ENCODE data around the gene CAMK1G. TPM values are rescaled to one million over a fixed set of nuclear protein-coding genes. Genes with fewer than 3 reads are reported as not detected.

The CAMK1G gene
- total RNA-seq, 1 experiment from 2014 or later = not detected

GRCh38 chr1:209612646-209613399, 29.3 kb downstream of the CAMK1G start:
- POLR2A ChIA-PET = interaction anchor here (0.7 to 9.6 kb wide), 7 partner anchors 11 to 78 kb away, joined by 3 to 69 read pairs (median 10); partner anchors contain the start of gene LAMB3
- no peak overlapping the region for H3K4me3 Mint-ChIP-seq (ENCODE audit: unreplicated experiment)
- H3K9me3 Mint-ChIP-seq (ENCODE audit: unreplicated experiment) = no peaks in the 10 kb centered on the region
- CTCF ChIA-PET = interaction anchor here (0.6 to 15.2 kb wide), 15 partner anchors 9 to 185 kb away, joined by 3 to 403 read pairs (median 4); no protein-coding TSS in a partner anchor
- no peak overlapping the region for H3K27ac Mint-ChIP-seq (ENCODE audit: low read depth, unreplicated experiment)
- H3K36me3 Mint-ChIP-seq (ENCODE audit: insufficient read depth, unreplicated experiment) = peaks cover 68% of the 10 kb centered on the region
- peak; percentile 57 for DNase-seq (ENCODE audit: unreplicated experiment)
- H3K4me1 Mint-ChIP-seq (ENCODE audit: insufficient read depth, unreplicated experiment) = peaks cover 14% of the 10 kb centered on the region
- intact Hi-C loops (cut with micrococcal nuclease) = no loop called here
- TF ChIP-seq, protein P1, sequence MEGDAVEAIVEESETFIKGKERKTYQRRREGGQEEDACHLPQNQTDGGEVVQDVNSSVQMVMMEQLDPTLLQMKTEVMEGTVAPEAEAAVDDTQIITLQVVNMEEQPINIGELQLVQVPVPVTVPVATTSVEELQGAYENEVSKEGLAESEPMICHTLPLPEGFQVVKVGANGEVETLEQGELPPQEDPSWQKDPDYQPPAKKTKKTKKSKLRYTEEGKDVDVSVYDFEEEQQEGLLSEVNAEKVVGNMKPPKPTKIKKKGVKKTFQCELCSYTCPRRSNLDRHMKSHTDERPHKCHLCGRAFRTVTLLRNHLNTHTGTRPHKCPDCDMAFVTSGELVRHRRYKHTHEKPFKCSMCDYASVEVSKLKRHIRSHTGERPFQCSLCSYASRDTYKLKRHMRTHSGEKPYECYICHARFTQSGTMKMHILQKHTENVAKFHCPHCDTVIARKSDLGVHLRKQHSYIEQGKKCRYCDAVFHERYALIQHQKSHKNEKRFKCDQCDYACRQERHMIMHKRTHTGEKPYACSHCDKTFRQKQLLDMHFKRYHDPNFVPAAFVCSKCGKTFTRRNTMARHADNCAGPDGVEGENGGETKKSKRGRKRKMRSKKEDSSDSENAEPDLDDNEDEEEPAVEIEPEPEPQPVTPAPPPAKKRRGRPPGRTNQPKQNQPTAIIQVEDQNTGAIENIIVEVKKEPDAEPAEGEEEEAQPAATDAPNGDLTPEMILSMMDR (IDR thresholded peaks at IDR 0.05; ENCODE audit: unreplicated experiment) = no peak
- no TSS peak for BruUV-seq (replicated peaks)
- no peaks in the 10 kb centered on the region for H3K27me3 Mint-ChIP-seq (ENCODE audit: insufficient read depth, unreplicated experiment)

GRCh38 chr1:209613400-209614150, 30.1 kb downstream of the CAMK1G start:
- ChIA-PET POLR2A (interaction anchor here (0.6 to 9.6 kb wide), 9 partner anchors 10 to 117 kb away, joined by 3 to 69 read pairs (median 4); partner anchors contain the start of gene LAMB3), CTCF (interaction anchor here (0.6 to 15.2 kb wide), 16 partner anchors 9 to 1760 kb away, joined by 3 to 403 read pairs (median 4); no protein-coding TSS in a partner anchor)
- peaks cover 75% of the 10 kb centered on the region for H3K36me3 Mint-ChIP-seq (ENCODE audit: insufficient read depth, unreplicated experiment)
- TF ChIP-seq, protein P1 (IDR thresholded peaks at IDR 0.05; ENCODE audit: unreplicated experiment) = no peak
- H3K9me3 Mint-ChIP-seq (ENCODE audit: unreplicated experiment) = no peaks in the 10 kb centered on the region
- intact Hi-C loops (cut with micrococcal nuclease) = no loop called here
- no peaks in the 10 kb centered on the region for H3K27me3 Mint-ChIP-seq (ENCODE audit: insufficient read depth, unreplicated experiment)
- H3K4me1 Mint-ChIP-seq (ENCODE audit: insufficient read depth, unreplicated experiment) = peaks cover 14% of the 10 kb centered on the region
- DNase-seq (ENCODE audit: unreplicated experiment) = peak; percentile 27
- H3K4me3 Mint-ChIP-seq (ENCODE audit: unreplicated experiment) = no peak overlapping the region
- no peak overlapping the region for H3K27ac Mint-ChIP-seq (ENCODE audit: low read depth, unreplicated experiment)
- BruUV-seq (replicated peaks) = no TSS peak

DNA sequence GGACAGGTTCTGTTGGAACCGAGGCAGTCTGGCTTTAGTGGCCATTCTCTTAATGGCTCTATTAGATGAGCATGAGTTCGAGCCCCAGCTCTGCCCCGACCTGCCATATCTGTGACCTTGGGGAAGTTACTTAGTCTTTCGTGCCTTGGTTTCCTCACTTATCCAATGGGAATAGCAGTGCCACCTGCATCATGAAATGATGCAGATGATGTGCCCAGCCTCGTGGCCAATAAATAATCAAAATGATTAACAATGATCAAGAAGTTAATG, 30.6 kb downstream of the CAMK1G start:
- intact Hi-C loops (cut with micrococcal nuclease) = no loop called here
- ChIA-PET CTCF (interaction anchor here (0.6 to 15.2 kb wide), 9 partner anchors 10 to 134 kb away, joined by 3 to 403 read pairs (median 5); no protein-coding TSS in a partner anchor), POLR2A (interaction anchor here (0.6 to 9.6 kb wide), 7 partner anchors 10 to 116 kb away, joined by 3 to 69 read pairs (median 10); partner anchors contain the start of gene LAMB3)
- Mint-ChIP-seq H3K4me3 (ENCODE audit: unreplicated experiment) (no peak overlapping the region), H3K27me3 (ENCODE audit: insufficient read depth, unreplicated experiment) (no peaks in the 10 kb centered on the region), H3K9me3 (ENCODE audit: unreplicated experiment) (no peaks in the 10 kb centered on the region), H3K27ac (ENCODE audit: low read depth, unreplicated experiment) (no peak overlapping the region), H3K4me1 (ENCODE audit: insufficient read depth, unreplicated experiment) (peaks cover 14% of the 10 kb centered on the region), H3K36me3 (ENCODE audit: insufficient read depth, unreplicated experiment) (peaks cover 81% of the 10 kb centered on the region)
- TF ChIP-seq, protein P1 (IDR thresholded peaks at IDR 0.05; ENCODE audit: unreplicated experiment) = no peak
- DNase-seq (ENCODE audit: unreplicated experiment) = no peak
- BruUV-seq (replicated peaks) = no TSS peak

DNA sequence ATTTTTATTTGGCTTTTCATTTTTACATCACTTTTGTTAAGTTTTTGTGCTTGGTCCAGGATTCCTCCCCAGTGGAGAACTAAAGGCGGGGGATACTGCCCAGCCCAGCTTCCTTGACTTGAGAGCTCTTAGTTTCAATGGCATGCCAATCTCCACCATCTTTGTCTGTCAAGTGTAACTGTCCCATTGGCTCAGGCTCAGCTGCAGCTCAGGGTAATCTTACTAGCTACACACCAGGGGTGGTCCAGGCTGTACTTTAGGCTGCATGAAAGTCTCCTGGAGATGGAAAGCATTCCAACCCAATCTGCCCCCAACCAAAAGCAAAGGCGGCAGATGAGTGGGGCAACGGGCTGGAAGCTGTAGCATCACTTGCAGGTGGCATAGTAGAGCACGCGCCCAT, 31.4 kb downstream of the CAMK1G start:
- ChIA-PET POLR2A (interaction anchor here (1.0 to 9.6 kb wide), 5 partner anchors 9 to 76 kb away, joined by 3 to 69 read pairs (median 28); partner anchors contain the start of gene LAMB3), CTCF (interaction anchor here (0.6 to 10.0 kb wide), 11 partner anchors 12 to 1071 kb away, joined by 3 to 140 read pairs (median 4); no protein-coding TSS in a partner anchor)
- Mint-ChIP-seq H3K27me3 (ENCODE audit: insufficient read depth, unreplicated experiment) (no peaks in the 10 kb centered on the region), H3K9me3 (ENCODE audit: unreplicated experiment) (no peaks in the 10 kb centered on the region), H3K4me1 (ENCODE audit: insufficient read depth, unreplicated experiment) (peaks cover 16% of the 10 kb centered on the region), H3K4me3 (ENCODE audit: unreplicated experiment) (no peak overlapping the region), H3K27ac (ENCODE audit: low read depth, unreplicated experiment) (no peak overlapping the region), H3K36me3 (ENCODE audit: insufficient read depth, unreplicated experiment) (peaks cover 89% of the 10 kb centered on the region)
- TF ChIP-seq, protein P1 (IDR thresholded peaks at IDR 0.05; ENCODE audit: unreplicated experiment) = no peak
- DNase-seq (ENCODE audit: unreplicated experiment) = no peak
- intact Hi-C loops (cut with micrococcal nuclease) = no loop called here
- TSS peak; percentile 83 for BruUV-seq (replicated peaks)
